Tibial nerve (tissue), 4 donors: ENCODE data around the gene LIPH. TPM values are rescaled to one million over a fixed set of nuclear protein-coding genes. Genes with fewer than 3 reads are reported as not detected.
A peak's percentile ranks its signal among the peaks of the same experiment; 100 is the strongest.

Experiments
- DNase-seq, 2 donors: peaks; one replicate each; pipeline ENCODE4 v3.0.0-alpha.2; 2019; ENCODE audit warnings: low spot score in 2 of 2
- H3K27ac ChIP-seq, 4 donors: fragments of 200-600 bp; sonication (generic) in 3 of 4; one replicate each; pipeline ENCODE4 v1.5.1; 2017 to 2019; ENCODE audit warnings: mild to moderate bottlenecking in 1 of 4
- H3K27me3 ChIP-seq, 2 donors: fragments of 200-600 bp; sonication (generic) in 1 of 2; one replicate each; pipeline versions ENCODE4 v1.5.1 to v1.6.0; 2017 to 2019
- H3K36me3 ChIP-seq, 3 donors: fragments of 200-600 bp; sonication (generic); one replicate each; pipeline ENCODE4 v1.5.1; 2018 to 2019
- H3K4me1 ChIP-seq, 4 donors: fragments of 200-600 bp; sonication (generic) in 3 of 4; one replicate each; pipeline ENCODE4 v1.5.1; 2017 to 2019
- H3K4me3 ChIP-seq, 4 donors: fragments of 200-600 bp; sonication (generic) in 3 of 4; one replicate each; pipeline ENCODE4 v1.5.1; 2017 to 2019; ENCODE audit warnings: mild to moderate bottlenecking in 1 of 4, moderate library complexity in 1 of 4
- H3K9me3 ChIP-seq, 4 donors: fragments of 200-600 bp; sonication (generic) in 3 of 4; one replicate each; pipeline ENCODE4 v1.5.1; 2017 to 2019
- CTCF ChIP-seq, 5 experiments: fragments of 200-600 bp in 3 of 5; fragments of 450-650 bp in 2 of 5; sonication (generic) in 3 of 5; IDR thresholded peaks; one replicate each; pipeline ENCODE4 v1.5.1; 2016 to 2019; ENCODE audit warnings: antibody characterized with exemption in 5 of 5, mild to moderate bottlenecking in 3 of 5, moderate library complexity in 2 of 5
- EP300 ChIP-seq, 2 donors: sonication (generic); formaldehyde crosslinking; IDR thresholded peaks; one replicate each; pipeline ENCODE4 v1.6.1; 2017; ENCODE audit warnings: antibody characterized with exemption in 2 of 2, mild to moderate bottlenecking in 1 of 2
- POLR2A ChIP-seq, 2 donors: fragments of 450-650 bp; IDR thresholded peaks; one replicate each; pipeline ENCODE4 v1.6.1; 2017; ENCODE audit warnings: antibody characterized with exemption in 2 of 2, mild to moderate bottlenecking in 2 of 2, moderate library complexity in 2 of 2
- WGBS, 2 donors: methylation state at CpG; one replicate each; pipeline ENCODE4 v1.1.5; 2018; 5-methylcytosine and 5-hydroxymethylcytosine counted together
- total RNA-seq, 4 donors: library from RNA; depleted of rRNA; stranded (reverse); fragments of >200 nt; gene quantifications; one replicate each; pipeline ENCODE4 v1.1.0, GENCODE V29; 2016

Gene LIPH
- under 1 TPM in 3 of 4 donors, not detected in 1; 0.20 to 0.30 (median 0.21) TPM for total RNA-seq

GRCh38 chr3:185552358-185552877, at the start of gene LIPH:
LIPH (minus strand) TSS chr3:185552588; CDS start chr3:185552471, 117 bp downstream.
- H3K36me3 ChIP-seq: no peaks in the 10 kb centered on the region
- H3K4me3 ChIP-seq: no peak within 1 kb of the TSS
- no peaks in the 10 kb centered on the region for H3K27me3 ChIP-seq
- TF ChIP-seq POLR2A (IDR thresholded peaks at IDR 0.05) (no peak), EP300 (IDR thresholded peaks at IDR 0.05) (no peak), CTCF (IDR thresholded peaks at IDR 0.05) (no peak)
- WGBS, 2 donors: 27 to 40% methylated on average over 6 of the region's 6 CpGs
- DNase-seq: no peak
- H3K27ac ChIP-seq: no peak within 1 kb of the TSS
- peaks cover 0 to 16% (median 0%) of the 10 kb centered on the region in 4 donors for H3K4me1 ChIP-seq
- no peaks in the 10 kb centered on the region for H3K9me3 ChIP-seq

- H3K4me1 ChIP-seq: no peaks in the 10 kb centered on the region
- TF ChIP-seq CTCF (IDR thresholded peaks at IDR 0.05) (no peak), POLR2A (IDR thresholded peaks at IDR 0.05) (no peak), EP300 (IDR thresholded peaks at IDR 0.05) (no peak)
- 85 to 93% methylated on average over 4 of the region's 4 CpGs for WGBS, 2 donors
- H3K27me3 ChIP-seq: no peaks in the 10 kb centered on the region
- peaks cover 0 to 78% (median 0%) of the 10 kb centered on the region in 3 donors for H3K36me3 ChIP-seq
- H3K4me3 ChIP-seq: no peak overlapping the region
- no peak for DNase-seq
- no peak overlapping the region for H3K27ac ChIP-seq
- H3K9me3 ChIP-seq: no peaks in the 10 kb centered on the region
Observed at GRCh38 chr3:185595526-185595925, 43.1 kb upstream of the LIPH start.

GRCh38 chr3:185594073-185594472, 41.7 kb upstream of the LIPH start:
- no peaks in the 10 kb centered on the region for H3K27me3 ChIP-seq
- peaks cover 0 to 8% (median 0%) of the 10 kb centered on the region in 4 donors for H3K4me1 ChIP-seq
- H3K36me3 ChIP-seq: peaks cover 0 to 74% (median 0%) of the 10 kb centered on the region in 3 donors
- no peaks in the 10 kb centered on the region for H3K9me3 ChIP-seq
- TF ChIP-seq POLR2A (IDR thresholded peaks at IDR 0.05): no peak
- TF ChIP-seq CTCF (IDR thresholded peaks at IDR 0.05): no peak
- TF ChIP-seq EP300 (IDR thresholded peaks at IDR 0.05): no peak
- no peak for DNase-seq
- WGBS, 2 donors: 66 to 68% methylated on average over 3 of the region's 3 CpGs
- H3K27ac ChIP-seq: no peak overlapping the region
- no peak overlapping the region for H3K4me3 ChIP-seq

- Histone ChIP-seq H3K9me3 (no peaks in the 10 kb centered on the region), H3K27ac (peak overlapping the region; percentile 94 to 99 (median 96)), H3K27me3 (no peaks in the 10 kb centered on the region), H3K4me3 (peak overlapping the region; percentile 83 to 93 (median 90)), H3K4me1 (peaks cover 0 to 42% (median 15%) of the 10 kb centered on the region in 4 donors), H3K36me3 (peaks cover 0 to 18% (median 0%) of the 10 kb centered on the region in 3 donors)
- peak in 1 of 2 donors; percentile 30 for DNase-seq
- WGBS, 2 donors: 1 to 3% methylated on average over 7 of the region's 7 CpGs
- TF ChIP-seq POLR2A (IDR thresholded peaks at IDR 0.05) (no peak), CTCF (IDR thresholded peaks at IDR 0.05) (no peak), EP300 (IDR thresholded peaks at IDR 0.05) (no peak)
Observed at GRCh38 chr3:185586686-185587039, 34.3 kb upstream of the LIPH start.

GRCh38 chr3:185585859-185586685, 33.7 kb upstream of the LIPH start, which contains the start of gene SENP2:
SENP2 (plus strand) TSS chr3:185586295; CDS start chr3:185586414, 119 bp downstream.
- DNase-seq: peak; percentile 98
- Histone ChIP-seq H3K36me3 (peaks cover 0 to 12% (median 0%) of the 10 kb centered on the region in 3 donors), H3K9me3 (no peaks in the 10 kb centered on the region), H3K27ac (peak within 1 kb of the TSS; percentile 94 to 99 (median 96)), H3K4me1 (peaks cover 0 to 42% (median 15%) of the 10 kb centered on the region in 4 donors), H3K27me3 (no peaks in the 10 kb centered on the region), H3K4me3 (peak within 1 kb of the TSS; percentile 83 to 93 (median 90))
- TF ChIP-seq POLR2A (IDR thresholded peaks at IDR 0.05) (peak; percentile 86 to 96), CTCF (IDR thresholded peaks at IDR 0.05) (peak in 2 of 5 experiments; percentile 8 to 42), EP300 (IDR thresholded peaks at IDR 0.05) (peak; percentile 91 to 97)
- 1% methylated on average over 38 to 64 of the region's 64 CpGs for WGBS, 2 donors
